ENCODE data around the gene NFKBIZ. TPM values are rescaled to one million over a fixed set of nuclear protein-coding genes. Genes with fewer than 3 reads are reported as not detected.
"Not testable (repeated sequence)": the region's sequence is repeated elsewhere in the genome, so short reads cannot be mapped to it uniquely, and the experiment has no call there.

Gene NFKBIZ
- total RNA-seq, 3 donors from 2014 or later = 52.2 to 694 (median 243) TPM

DNA sequence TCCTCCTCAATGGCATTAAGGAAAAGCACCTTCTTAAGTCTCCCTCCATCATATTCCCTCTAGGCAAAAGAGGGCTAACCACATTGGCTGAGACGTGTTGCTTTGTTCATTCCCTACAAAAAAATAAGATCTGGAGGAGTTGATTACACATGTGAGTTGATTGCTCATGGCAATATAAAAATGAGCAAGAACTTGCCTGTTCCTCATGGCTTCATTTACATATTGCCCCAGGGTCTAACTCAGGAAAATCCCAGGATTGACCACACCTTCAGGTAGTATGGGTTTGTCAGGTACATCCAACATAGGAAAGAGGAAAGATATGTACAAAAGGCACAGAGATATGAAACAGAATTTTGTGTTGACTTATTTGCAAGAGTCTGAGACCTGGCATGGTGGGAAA, 35.5 kb downstream of the NFKBIZ start:
- Histone ChIP-seq H3K9me3 (no peaks in the 10 kb centered on the region), H3K36me3 (no peaks in the 10 kb centered on the region), H3K27ac (no peak overlapping the region), H3K4me1 (no peaks in the 10 kb centered on the region), H3K4me3 (no peak overlapping the region), H3K27me3 (no peaks in the 10 kb centered on the region)
- DNase-seq (ENCODE audit: low spot score in 2 of 2) = no peak
- TF ChIP-seq POLR2AphosphoS5 (IDR thresholded peaks at IDR 0.05) (no peak), POLR2A (IDR thresholded peaks at IDR 0.05) (no peak), CTCF (IDR thresholded peaks at IDR 0.05) (no peak)
- intact Hi-C loops (cut with DNase I; ENCODE audit: low total_unique reads) = loop anchor here (5.0 kb wide), 1 partner anchor 113 kb away; no protein-coding TSS in a partner anchor

GRCh38 chr3:101885584-101885983, 36.3 kb downstream of the NFKBIZ start:
- DNase-seq (ENCODE audit: low spot score in 2 of 2); H3K9me3 ChIP-seq; H3K27me3 ChIP-seq; H3K4me3 ChIP-seq; H3K36me3 ChIP-seq; H3K4me1 ChIP-seq; H3K27ac ChIP-seq: not testable (repeated sequence)
- intact Hi-C loops (cut with DNase I; ENCODE audit: low total_unique reads) = loop anchor here (5.0 kb wide), 1 partner anchor 112 kb away; no protein-coding TSS in a partner anchor

GRCh38 chr3:101886626-101887025, 37.3 kb downstream of the NFKBIZ start:
- peak in 1 of 2 donors; percentile 45 for DNase-seq (ENCODE audit: low spot score in 2 of 2)
- Histone ChIP-seq H3K27me3 (no peaks in the 10 kb centered on the region), H3K36me3 (no peaks in the 10 kb centered on the region), H3K27ac (peak overlapping the region in 1 of 2 donors; percentile 35), H3K4me1 (no peaks in the 10 kb centered on the region), H3K9me3 (no peaks in the 10 kb centered on the region), H3K4me3 (no peak overlapping the region)
- TF ChIP-seq POLR2AphosphoS5 (IDR thresholded peaks at IDR 0.05) (no peak), POLR2A (IDR thresholded peaks at IDR 0.05) (no peak), CTCF (IDR thresholded peaks at IDR 0.05) (no peak)
- intact Hi-C loops (cut with DNase I; ENCODE audit: low total_unique reads) = loop anchor here (5.0 kb wide), 1 partner anchor 111 kb away; no protein-coding TSS in a partner anchor

- Histone ChIP-seq H3K4me3 (no peak overlapping the region), H3K4me1 (no peaks in the 10 kb centered on the region), H3K36me3 (no peaks in the 10 kb centered on the region), H3K9me3 (no peaks in the 10 kb centered on the region), H3K27me3 (no peaks in the 10 kb centered on the region), H3K27ac (peak overlapping the region in 1 of 2 donors; percentile 19)
- DNase-seq (ENCODE audit: low spot score in 2 of 2) = no peak
- intact Hi-C loops (cut with DNase I; ENCODE audit: low total_unique reads) = loop anchor here (5.0 kb wide), 1 partner anchor 109 kb away; no protein-coding TSS in a partner anchor
- TF ChIP-seq CTCF (IDR thresholded peaks at IDR 0.05) (no peak), POLR2A (IDR thresholded peaks at IDR 0.05) (no peak), POLR2AphosphoS5 (IDR thresholded peaks at IDR 0.05) (no peak)
These were observed 39.3 kb downstream of the NFKBIZ start for GRCh38 chr3:101888653-101889052.

DNA sequence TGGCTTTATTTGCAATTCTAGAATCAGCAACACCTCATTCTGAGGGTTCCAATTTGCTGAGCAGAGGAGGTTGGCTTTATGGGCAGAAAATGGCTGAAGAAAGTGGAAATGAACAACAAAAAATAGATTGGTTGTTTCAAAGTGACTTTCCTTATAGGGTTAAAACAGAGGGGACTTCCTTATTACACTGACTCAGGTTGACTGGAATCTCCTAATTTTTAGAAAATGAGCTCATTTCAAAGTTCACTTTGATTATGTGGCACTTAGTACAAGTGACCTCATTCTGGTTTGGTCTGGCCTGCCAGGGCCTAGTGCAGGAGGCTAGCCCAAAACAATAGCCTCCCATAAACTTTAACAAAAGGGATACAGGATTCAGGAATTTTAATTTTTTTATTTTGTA, 41.4 kb downstream of the NFKBIZ start:
- Histone ChIP-seq H3K36me3 (no peaks in the 10 kb centered on the region), H3K9me3 (no peaks in the 10 kb centered on the region), H3K4me1 (no peaks in the 10 kb centered on the region), H3K4me3 (no peak overlapping the region), H3K27me3 (no peaks in the 10 kb centered on the region), H3K27ac (no peak overlapping the region)
- intact Hi-C loops (cut with DNase I; ENCODE audit: low total_unique reads) = no loop called here
- no peak for TF ChIP-seq CTCF (IDR thresholded peaks at IDR 0.05)
- no peak for TF ChIP-seq POLR2AphosphoS5 (IDR thresholded peaks at IDR 0.05)
- TF ChIP-seq POLR2A (IDR thresholded peaks at IDR 0.05) = no peak
- no peak for DNase-seq (ENCODE audit: low spot score in 2 of 2)

DNA sequence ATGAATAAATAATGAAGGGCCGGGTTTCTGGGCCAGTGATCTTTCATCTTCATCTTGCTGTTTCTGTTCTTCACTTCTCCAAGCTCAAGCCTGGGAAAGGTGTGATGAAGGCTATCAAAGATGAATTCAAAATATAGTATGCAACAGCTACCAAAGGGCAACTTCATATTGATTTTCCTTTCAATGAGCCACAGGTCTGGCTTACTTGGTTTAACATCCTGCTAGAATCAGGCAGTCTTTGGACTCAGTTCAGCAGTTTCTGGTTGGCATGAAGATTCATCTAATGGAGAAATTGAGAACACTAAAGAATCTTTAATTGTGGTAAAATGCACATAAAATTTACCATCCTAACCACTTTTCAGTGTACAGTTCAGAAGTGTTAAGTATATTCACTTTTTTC, 43.3 kb downstream of the NFKBIZ start:
- H3K27ac ChIP-seq = no peak overlapping the region
- H3K27me3 ChIP-seq = no peaks in the 10 kb centered on the region
- no peaks in the 10 kb centered on the region for H3K9me3 ChIP-seq
- TF ChIP-seq POLR2AphosphoS5 (IDR thresholded peaks at IDR 0.05) = no peak
- TF ChIP-seq POLR2A (IDR thresholded peaks at IDR 0.05) = no peak
- TF ChIP-seq CTCF (IDR thresholded peaks at IDR 0.05) = no peak
- no peak overlapping the region for H3K4me3 ChIP-seq
- no peaks in the 10 kb centered on the region for H3K36me3 ChIP-seq
- no peaks in the 10 kb centered on the region for H3K4me1 ChIP-seq
- intact Hi-C loops (cut with DNase I; ENCODE audit: low total_unique reads) = no loop called here
- no peak for DNase-seq (ENCODE audit: low spot score in 2 of 2)
